SKM-1 (cell line): ENCODE data around the gene ALDH3B2.
"Not testable (repeated sequence)": the region's sequence is repeated elsewhere in the genome, so short reads cannot be mapped to it uniquely, and the experiment has no call there.

ENCODE experiments used
- DNase-seq: peaks from one replicate; lab custom pipeline; 2025; ENCODE audit not compliant: unreplicated experiment; lab: John Stamatoyannopoulos, UW

The ALDH3B2 gene

DNA sequence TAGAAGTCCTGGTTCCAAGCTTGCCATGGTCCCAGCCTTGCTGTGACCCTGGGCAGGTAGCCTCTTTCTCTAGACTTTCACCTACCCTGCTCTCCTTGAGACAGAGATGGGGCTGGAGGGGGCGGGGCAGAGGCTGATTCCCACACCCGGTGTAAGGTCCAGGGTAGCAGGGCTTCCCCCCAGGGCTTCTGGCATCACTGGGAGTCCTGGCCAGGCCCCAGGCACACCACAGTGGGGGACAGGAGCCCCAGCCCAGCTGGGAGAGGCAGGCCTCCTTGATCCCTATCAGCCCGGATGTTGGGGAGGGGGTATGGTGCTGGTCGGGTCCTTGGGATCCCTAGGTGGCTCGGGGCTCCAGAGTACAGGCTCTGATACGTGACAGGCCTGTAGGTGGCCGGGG lies 43.0 kb downstream of the ALDH3B2 start:
- no peak for DNase-seq

GRCh38 chr11:67630943-67631331 lies 43.5 kb downstream of the ALDH3B2 start:
- no peak for DNase-seq

DNA sequence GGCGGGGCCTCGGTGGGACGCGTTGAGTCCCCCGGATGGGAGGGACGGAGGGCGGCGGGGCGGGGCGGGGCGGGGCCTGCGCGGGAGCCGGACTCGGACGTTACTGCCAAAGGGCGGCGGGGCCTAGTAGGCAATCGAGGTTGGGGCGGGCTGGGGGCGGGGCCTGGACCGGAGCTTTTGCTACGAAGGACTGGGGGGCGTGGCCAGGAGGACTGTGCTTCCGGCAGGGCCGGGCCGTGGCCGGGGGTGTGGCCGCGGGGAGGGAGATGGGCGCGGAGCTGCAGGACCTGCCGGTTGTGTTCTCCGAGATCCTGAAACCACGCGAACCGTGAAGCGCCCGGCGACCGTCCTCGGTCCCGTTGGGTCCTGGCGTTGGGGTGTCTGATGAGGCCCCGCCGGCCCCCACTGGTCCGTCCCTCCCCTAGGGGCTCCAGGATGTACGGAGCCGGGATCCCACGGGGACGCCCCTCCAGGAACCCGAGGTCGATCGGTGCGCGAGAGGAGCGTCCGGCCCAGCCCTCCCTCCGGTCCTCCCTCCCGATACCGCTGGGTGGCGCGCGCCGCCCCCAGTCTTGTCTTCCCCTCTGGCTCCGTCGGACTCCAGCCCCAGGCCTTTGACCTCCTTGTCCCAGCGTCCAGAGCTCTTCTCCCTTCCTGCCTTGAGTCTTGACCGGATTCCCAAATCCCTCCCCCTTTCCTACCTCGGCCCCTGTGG lies 44.0 kb downstream of the ALDH3B2 start:
- DNase-seq = peak; percentile 91

DNA sequence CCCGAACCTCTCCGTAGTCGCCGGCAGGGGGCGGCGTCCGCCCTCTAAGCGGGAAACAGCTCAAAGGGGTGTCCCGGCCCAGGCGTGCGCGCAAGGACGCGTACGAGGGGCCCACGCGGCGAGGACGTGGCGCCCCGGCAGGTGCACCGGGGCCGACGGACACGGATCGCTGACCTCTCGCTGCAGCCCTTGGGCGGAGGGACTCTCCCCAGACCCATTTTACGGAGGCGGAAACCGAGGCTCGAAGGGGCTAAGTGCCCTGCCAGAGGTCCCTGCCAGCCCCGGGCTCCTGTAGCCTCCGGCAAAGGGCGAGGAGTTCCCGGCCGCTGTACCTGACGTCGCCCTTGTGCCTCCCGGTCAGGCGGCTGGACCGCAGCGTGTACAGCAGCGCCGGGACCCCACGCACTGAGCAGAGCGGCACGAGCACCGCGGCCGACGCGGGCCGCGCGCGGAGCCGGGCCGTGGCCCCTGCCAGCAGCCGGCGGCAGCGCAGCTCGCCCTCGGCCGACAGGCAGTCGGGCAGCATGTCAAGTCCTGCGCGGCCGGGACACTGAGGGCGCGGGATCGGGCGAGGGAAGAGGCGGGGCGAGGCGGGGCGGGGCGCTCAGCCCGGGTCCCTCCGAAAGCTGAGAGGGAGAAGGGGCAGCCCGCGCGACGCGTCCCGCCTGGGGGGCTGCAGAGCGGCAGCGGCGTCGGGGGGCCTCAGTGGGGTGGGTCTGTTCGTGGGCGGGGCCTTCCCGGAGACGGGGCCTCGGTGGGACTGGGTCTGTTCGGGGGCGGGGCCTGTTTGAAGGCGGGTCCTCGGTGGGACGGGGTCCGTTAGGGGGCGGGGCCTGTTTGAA lies 44.8 kb downstream of the ALDH3B2 start, which contains the start of gene NUDT8:
Gene NUDT8 (minus strand): TSS at position 552 of the 842 bp plus-strand sequence. CDS start 26 bp downstream, at position 526.
- peak; percentile 58 for DNase-seq

DNA sequence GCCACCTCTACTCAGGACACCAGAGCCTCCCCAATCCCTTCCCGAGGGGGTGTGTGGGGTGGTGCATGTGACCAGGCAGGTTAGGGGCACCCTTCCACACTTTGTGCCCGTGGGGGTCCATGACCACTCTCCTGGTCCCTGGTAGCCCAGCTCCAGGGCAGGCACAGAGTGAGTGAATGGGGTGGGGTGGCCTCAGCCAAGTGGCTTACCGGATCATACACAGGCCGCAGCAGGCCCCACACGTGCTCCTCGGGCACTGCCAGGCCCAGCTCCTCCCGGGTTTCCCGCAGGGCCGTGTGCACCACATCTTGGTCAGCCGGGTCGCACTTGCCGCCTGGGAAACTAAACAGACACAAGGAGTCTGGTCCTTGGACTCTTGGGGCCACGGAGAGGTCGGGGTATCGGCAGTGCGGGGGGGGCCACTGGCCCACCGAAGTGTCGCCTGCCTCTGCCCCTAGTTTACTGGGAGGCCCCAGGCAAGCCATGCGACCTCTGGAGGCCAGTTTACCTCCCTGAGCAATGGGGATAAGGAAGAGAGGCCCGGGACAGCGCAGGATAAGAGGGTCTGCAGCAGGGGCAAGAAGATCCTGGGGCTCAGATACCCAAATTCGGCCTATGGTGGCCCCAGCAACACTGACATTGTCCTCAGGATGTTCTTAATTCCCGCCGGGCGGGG lies 45.6 kb downstream of the ALDH3B2 start:
- no peak for DNase-seq

GRCh38 chr11:67627812-67628624 lies 46.4 kb downstream of the ALDH3B2 start:
- DNase-seq = no peak

GRCh38 chr11:67627441-67627811 lies 47.0 kb downstream of the ALDH3B2 start:
- no peak for DNase-seq

GRCh38 chr11:67626970-67627369 lies 47.5 kb downstream of the ALDH3B2 start:
- no peak for DNase-seq

DNA sequence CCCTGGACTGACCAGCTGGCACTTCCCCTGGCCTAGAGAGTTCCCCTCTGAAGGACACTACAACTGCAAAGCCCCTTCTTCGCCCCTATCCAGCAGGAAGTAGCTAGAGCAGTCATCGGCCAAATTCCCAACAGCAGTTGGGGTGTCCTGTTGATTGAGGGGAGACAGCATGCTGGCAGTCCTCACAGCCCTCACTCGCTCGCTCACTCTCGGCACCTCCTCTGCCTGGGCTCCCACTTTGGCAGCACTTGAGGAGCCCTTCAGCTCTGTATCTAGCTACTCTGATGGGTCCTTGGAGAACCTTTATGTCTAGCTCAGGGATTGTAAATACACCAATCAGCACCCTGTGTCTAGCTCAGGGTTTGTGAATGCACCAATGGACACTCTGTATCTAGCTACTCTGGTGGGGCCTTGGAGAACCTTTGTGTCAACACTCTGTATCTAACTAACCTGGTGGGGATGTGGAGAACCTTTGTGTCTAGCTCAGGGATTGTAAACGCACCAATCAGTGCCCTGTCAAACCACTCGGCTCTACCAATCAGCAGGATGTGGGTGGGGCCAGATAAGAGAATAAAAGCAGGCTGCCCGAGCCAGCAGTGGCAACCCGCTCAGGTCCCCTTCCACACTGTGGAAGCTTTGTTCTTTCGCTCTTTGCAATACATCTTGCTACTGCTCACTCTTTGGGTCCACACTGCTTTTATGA lies 48.1 kb downstream of the ALDH3B2 start:
- DNase-seq = not testable (repeated sequence)

GRCh38 chr11:67623795-67624194 lies 50.6 kb downstream of the ALDH3B2 start:
- DNase-seq = not testable (repeated sequence)

- DNase-seq = not testable (repeated sequence)
These were observed 51.5 kb downstream of the ALDH3B2 start for GRCh38 chr11:67622905-67623304.

DNA sequence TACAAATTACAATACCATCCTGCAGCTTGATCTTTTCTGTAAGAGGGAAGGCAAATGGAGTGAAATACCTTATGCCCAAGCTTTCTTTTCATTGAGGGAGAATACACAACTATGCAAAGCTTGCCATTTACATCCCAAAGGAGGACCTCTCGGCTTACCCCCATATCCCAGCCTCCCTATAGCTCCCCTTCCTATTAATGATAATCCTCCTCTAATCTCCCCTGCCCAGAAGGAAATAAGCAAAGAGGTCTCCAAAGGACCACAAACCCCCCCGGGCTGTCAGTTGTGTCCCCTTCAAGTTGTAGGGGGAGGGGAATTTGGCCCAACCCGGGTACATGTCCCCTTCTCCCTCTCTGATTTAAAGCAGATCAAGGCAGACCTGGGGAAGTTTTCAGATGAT lies 52.5 kb downstream of the ALDH3B2 start:
- not testable (repeated sequence) for DNase-seq

DNA sequence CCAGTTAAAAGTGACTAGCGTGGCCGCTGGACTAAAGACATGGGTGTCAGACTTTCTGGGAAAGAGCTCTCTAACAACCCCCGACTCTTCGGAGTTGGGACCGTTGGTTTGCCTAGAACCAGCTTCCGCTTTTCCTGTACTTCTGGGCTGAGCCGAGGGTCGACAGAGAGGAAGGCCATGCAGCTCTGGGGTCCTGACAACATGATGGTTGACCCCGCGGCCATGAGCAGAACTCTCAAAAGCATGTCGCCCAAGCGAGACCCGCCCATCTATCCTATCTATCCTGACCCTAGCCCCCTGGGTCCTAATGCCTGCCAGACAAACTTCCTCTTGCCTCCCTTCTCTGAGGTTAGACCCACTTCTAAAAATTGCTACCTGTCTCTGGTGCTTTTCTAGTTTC lies 53.8 kb downstream of the ALDH3B2 start:
- DNase-seq = not testable (repeated sequence)

DNA sequence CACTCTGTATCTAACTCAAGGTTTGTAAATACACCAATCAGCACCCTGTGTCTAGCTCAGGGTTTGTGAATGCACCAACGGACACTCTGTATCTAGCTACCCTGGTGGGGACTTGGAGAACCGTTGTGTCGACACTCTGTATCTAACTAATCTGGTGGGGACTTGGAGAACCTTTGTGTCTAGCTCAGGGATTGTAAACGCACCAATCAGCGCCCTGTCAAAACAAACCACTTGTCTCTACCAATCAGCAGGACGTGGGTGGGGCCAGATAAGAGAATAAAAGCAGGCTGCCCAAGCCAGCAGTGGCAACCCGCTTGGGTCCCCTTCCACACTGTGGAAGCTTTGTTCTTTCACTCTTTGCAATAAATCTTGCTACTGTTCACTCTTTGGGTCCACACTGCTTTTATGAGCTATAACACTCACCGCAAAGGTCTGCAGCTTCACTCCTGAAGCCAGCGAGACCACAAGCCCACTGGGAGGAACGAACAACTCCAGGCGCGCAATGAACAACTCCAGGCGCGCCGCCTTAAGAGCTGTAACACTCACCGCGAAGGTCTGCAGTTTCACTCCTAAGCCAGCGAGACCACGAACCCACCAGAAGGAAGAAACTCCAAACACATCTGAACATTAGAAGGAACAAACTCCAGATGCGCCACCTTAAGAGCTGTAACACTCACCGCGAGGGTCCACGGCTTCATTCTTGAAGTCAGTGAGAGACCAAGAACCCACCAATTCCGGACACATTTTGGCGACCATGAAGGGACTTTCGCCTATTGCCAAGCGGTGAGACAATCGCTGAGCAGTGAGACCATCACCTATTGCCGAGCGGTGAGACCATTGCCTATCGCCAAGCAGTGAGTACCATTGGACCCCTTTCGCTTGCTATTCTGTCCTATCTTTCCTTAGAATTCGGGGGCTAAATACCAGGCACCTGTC lies 54.5 kb downstream of the ALDH3B2 start:
- DNase-seq = not testable (repeated sequence)

DNA sequence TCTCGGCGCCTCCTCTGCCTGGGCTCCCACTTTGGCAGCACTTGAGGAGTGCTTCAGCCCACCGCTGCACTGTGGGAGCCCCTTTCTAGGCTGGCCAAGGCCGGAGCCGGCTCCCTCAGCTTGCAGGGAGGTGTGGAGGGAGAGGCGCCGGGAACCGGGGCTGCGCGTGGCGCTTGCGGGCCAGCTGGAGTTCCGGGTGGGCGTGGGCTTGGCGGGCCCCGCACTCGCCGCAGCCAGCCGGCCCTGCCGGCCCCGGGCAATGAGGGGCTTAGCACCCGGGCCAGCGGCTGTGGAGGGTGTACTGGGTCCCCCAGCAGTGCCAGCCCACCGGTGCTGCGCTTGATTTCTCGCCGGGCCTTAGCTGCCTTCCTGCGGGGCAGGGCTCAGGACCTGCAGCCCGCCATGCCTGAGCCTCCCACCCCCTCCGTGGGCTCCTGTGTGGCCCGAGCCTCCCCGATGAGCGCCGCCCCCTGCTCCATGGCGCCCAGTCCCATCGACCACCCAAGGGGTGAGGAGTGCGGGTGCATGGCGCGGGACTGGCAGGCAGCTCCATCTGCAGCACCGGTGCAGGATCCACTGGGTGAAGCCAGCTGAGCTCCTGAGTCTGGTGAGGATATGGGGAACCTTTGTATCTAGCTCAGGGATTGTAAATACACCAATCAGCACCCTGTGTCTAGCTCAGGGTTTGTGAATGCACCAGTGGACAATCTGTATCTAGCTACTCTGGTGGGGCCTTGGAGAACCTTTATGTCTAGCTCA lies 55.3 kb downstream of the ALDH3B2 start:
- DNase-seq = not testable (repeated sequence)

- no peak for DNase-seq
These were observed 57.0 kb downstream of the ALDH3B2 start for GRCh38 chr11:67617243-67617953.

DNA sequence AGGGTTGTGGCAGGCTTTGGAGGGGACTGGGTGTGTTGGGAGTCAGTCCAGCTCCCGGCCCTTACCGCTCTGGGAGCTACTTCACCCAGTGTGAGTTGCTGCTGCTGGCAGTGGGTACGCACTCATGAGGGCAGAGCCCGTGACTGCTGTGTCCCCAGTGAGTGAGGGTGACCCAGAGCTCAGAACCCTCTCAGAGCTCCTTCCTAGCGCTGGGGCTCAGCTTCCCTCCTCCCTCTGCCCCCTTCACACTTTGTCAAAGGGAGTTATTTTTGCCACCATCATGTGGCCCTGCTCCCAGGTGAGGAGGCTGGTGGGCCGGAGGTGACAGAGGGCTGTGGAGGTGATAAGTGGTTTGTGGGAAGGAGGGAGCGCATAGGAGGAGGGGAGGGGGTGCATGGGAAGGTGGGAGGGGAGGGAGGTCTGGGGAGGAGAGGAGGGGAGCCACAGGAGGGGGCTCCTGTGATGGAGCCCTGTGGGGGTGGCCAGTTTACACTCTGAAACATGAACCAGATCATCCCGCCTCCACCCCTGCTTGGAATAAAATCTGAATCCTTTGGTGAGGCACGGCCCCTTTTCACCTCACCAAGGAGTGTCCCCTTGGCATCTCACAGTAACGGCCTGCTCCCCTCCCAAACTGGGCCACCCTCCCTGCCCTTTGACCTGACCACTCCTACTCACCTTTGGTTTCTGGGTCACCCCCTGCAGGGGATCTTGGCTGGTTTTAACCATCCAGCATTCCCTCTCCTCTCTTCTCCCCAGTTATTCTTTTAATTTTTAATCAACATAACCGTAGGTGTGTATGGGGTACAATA lies 57.8 kb downstream of the ALDH3B2 start:
- no peak for DNase-seq
